ENCODE data around the gene IGFBP6.

GRCh38 chr12:53052419-53053217 is 44.8 kb upstream of the IGFBP6 start:
- TF ChIP-seq CTCF (IDR thresholded peaks at IDR 0.05; ENCODE audit: low read depth, low read length, missing input control) = no peak
- peak; percentile 30 for TF ChIP-seq YY1 (IDR thresholded peaks at IDR 0.05)
- TF ChIP-seq JUND (IDR thresholded peaks at IDR 0.05) = no peak
- TF ChIP-seq, protein P1, sequence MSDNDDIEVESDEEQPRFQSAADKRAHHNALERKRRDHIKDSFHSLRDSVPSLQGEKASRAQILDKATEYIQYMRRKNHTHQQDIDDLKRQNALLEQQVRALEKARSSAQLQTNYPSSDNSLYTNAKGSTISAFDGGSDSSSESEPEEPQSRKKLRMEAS (IDR thresholded peaks at IDR 0.05) = peak; percentile 55
- TF ChIP-seq, protein P2, sequence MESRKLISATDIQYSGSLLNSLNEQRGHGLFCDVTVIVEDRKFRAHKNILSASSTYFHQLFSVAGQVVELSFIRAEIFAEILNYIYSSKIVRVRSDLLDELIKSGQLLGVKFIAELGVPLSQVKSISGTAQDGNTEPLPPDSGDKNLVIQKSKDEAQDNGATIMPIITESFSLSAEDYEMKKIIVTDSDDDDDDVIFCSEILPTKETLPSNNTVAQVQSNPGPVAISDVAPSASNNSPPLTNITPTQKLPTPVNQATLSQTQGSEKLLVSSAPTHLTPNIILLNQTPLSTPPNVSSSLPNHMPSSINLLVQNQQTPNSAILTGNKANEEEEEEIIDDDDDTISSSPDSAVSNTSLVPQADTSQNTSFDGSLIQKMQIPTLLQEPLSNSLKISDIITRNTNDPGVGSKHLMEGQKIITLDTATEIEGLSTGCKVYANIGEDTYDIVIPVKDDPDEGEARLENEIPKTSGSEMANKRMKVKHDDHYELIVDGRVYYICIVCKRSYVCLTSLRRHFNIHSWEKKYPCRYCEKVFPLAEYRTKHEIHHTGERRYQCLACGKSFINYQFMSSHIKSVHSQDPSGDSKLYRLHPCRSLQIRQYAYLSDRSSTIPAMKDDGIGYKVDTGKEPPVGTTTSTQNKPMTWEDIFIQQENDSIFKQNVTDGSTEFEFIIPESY (IDR thresholded peaks at IDR 0.05) = no peak
- no peak for TF ChIP-seq RAD21 (IDR thresholded peaks at IDR 0.05)
- no peak for TF ChIP-seq ATF3 (IDR thresholded peaks at IDR 0.05)

Data from liver (tissue), 3 donors.